OCI-LY3 (cell line): ENCODE data around the gene VENTX.

Experiments
- CTCF ChIP-seq: fragments of 200-600, 300-600 bp; sonication (generic); IDR thresholded peaks from 2 replicates; pipeline ENCODE4 v1.5.1; 2014; ENCODE audit warnings: antibody characterized with exemption, low read length, low read depth
- EZH2phosphoT487 ChIP-seq: fragments of 200-600 bp; shearing (Covaris generic); IDR thresholded peaks from 2 replicates; pipeline ENCODE4 v1.6.1; 2018; ENCODE audit warnings: antibody characterized with exemption, mixed run types, low read depth

- TF ChIP-seq CTCF (no peak), EZH2phosphoT487 (no peak)
Measured at GRCh38 chr10:133267829-133268228, 30.2 kb downstream of the VENTX start.
